Activated CD8-positive, alpha-beta T cell treated with anti-CD3 and anti-CD28 coated beads for 36 hours (primary cell): ENCODE data around the gene MOGAT1. TPM values are rescaled to one million over a fixed set of nuclear protein-coding genes. Genes with fewer than 3 reads are reported as not detected.

Experiments used
- ATAC-seq: fragments of 200-7000 bp; cut with Tn5 transposase; one replicate; pipeline ENCODE4 v1.10.0; 2021; ENCODE audit warnings: mild to moderate bottlenecking, moderate library complexity
- CTCF ChIA-PET: fragments of 350-600 bp; sonication (Branson Sonifier 250); formaldehyde crosslinking; loops from one replicate; lab custom pipeline; 2021; ENCODE audit warnings: antibody characterized with exemption; lab: Charles Lee
- POLR2A ChIA-PET: fragments of 350-600 bp; sonication (Branson Sonifier 250); formaldehyde crosslinking; loops from one replicate; lab custom pipeline; 2021; ENCODE audit warnings: antibody characterized with exemption; lab: Charles Lee
- DNase-seq: peaks from one replicate; pipeline ENCODE4 v3.0.0-alpha.2; 2020
- H3K27ac Mint-ChIP-seq: one replicate; pipeline ENCODE4 v1.8.0; 2021; ENCODE audit warnings: mild to moderate bottlenecking, mixed read lengths
- H3K27me3 Mint-ChIP-seq: one replicate; pipeline ENCODE4 v1.8.0; 2021; ENCODE audit warnings: mixed read lengths
- H3K36me3 Mint-ChIP-seq: one replicate; pipeline ENCODE4 v1.8.0; 2021; ENCODE audit warnings: low read depth, mixed read lengths
- H3K4me1 Mint-ChIP-seq: one replicate; pipeline ENCODE4 v1.8.0; 2021; ENCODE audit warnings: low read depth, mixed read lengths
- H3K4me3 Mint-ChIP-seq: one replicate; pipeline ENCODE4 v1.8.0; 2021; ENCODE audit warnings: mild to moderate bottlenecking, moderate library complexity, mixed read lengths
- H3K9me3 Mint-ChIP-seq: one replicate; pipeline ENCODE4 v1.8.0; 2021; ENCODE audit warnings: mixed read lengths
- CTCF ChIP-seq: fragments of 200-600 bp; IDR thresholded peaks from one replicate; pipeline ENCODE4 v1.8.0; 2022; ENCODE audit warnings: antibody characterized with exemption, mild to moderate bottlenecking
- intact Hi-C: fragments of 100-400 bp; cut with micrococcal nuclease; formaldehyde crosslinking; loops from one replicate; pipeline ENCODE4 v1.10.0; 2022
- total RNA-seq, 2 experiments: library from RNA; stranded (reverse); gene quantifications; one replicate each; pipeline ENCODE4 v1.2.3, GENCODE V29; 2021

The MOGAT1 gene
- total RNA-seq = not detected

GRCh38 chr2:222671259-222672067 lies at the start of gene MOGAT1:
Gene MOGAT1, plus strand, starts transcription at chr2:222671658. Its CDS starts 128 bp downstream, at chr2:222671786.
- ATAC-seq = peak; percentile 45
- no peaks in the 10 kb centered on the region for H3K9me3 Mint-ChIP-seq
- ChIA-PET POLR2A (no interaction called here), CTCF (interaction anchor here (0.8 to 1.7 kb wide), 2 partner anchors 36 to 268 kb away, joined by 3 to 4 read pairs; no protein-coding TSS in a partner anchor)
- intact Hi-C loops = no loop called here
- H3K27ac Mint-ChIP-seq = no peak within 1 kb of the TSS
- H3K4me1 Mint-ChIP-seq = peaks cover 8% of the 10 kb centered on the region
- no peak for DNase-seq
- H3K27me3 Mint-ChIP-seq = peaks cover 52% of the 10 kb centered on the region
- peak within 1 kb of the TSS; percentile 43 for H3K4me3 Mint-ChIP-seq
- no peak for TF ChIP-seq CTCF
- no peaks in the 10 kb centered on the region for H3K36me3 Mint-ChIP-seq

GRCh38 chr2:222621893-222622292 lies 49.6 kb upstream of the MOGAT1 start:
- TF ChIP-seq CTCF = no peak
- ATAC-seq (no peak), DNase-seq (no peak)
- no peaks in the 10 kb centered on the region for H3K9me3 Mint-ChIP-seq
- no peaks in the 10 kb centered on the region for H3K27me3 Mint-ChIP-seq
- H3K4me1 Mint-ChIP-seq = no peaks in the 10 kb centered on the region
- intact Hi-C loops = no loop called here
- POLR2A ChIA-PET = no interaction called here
- CTCF ChIA-PET = no interaction called here
- no peak overlapping the region for H3K4me3 Mint-ChIP-seq
- no peak overlapping the region for H3K27ac Mint-ChIP-seq
- H3K36me3 Mint-ChIP-seq = peaks cover 46% of the 10 kb centered on the region

- no peak for DNase-seq
- no peak for TF ChIP-seq CTCF
- H3K9me3 Mint-ChIP-seq = no peaks in the 10 kb centered on the region
- H3K4me3 Mint-ChIP-seq = no peak overlapping the region
- no peaks in the 10 kb centered on the region for H3K4me1 Mint-ChIP-seq
- no peaks in the 10 kb centered on the region for H3K27me3 Mint-ChIP-seq
- H3K36me3 Mint-ChIP-seq = peaks cover 52% of the 10 kb centered on the region
- CTCF ChIA-PET = interaction anchor here (0.9 to 1.1 kb wide), 2 partner anchors 20 to 316 kb away, joined by 3 read pairs; no protein-coding TSS in a partner anchor
- no peak overlapping the region for H3K27ac Mint-ChIP-seq
- POLR2A ChIA-PET = interaction anchor here (0.7 kb wide), 1 partner anchor 360 kb away, joined by 3 read pairs; no protein-coding TSS in a partner anchor
- intact Hi-C loops = no loop called here
- no peak for ATAC-seq
Observed at GRCh38 chr2:222622910-222623309, 48.5 kb upstream of the MOGAT1 start.

GRCh38 chr2:222623756-222624309 lies 47.6 kb upstream of the MOGAT1 start:
- no peaks in the 10 kb centered on the region for H3K4me1 Mint-ChIP-seq
- TF ChIP-seq CTCF = no peak
- no peaks in the 10 kb centered on the region for H3K9me3 Mint-ChIP-seq
- no peak for DNase-seq
- H3K27ac Mint-ChIP-seq = no peak overlapping the region
- intact Hi-C loops = no loop called here
- CTCF ChIA-PET = interaction anchor here (1.1 to 1.3 kb wide), 2 partner anchors 9 to 316 kb away, joined by 3 read pairs; no protein-coding TSS in a partner anchor
- no peaks in the 10 kb centered on the region for H3K27me3 Mint-ChIP-seq
- H3K36me3 Mint-ChIP-seq = peaks cover 49% of the 10 kb centered on the region
- ATAC-seq = no peak
- H3K4me3 Mint-ChIP-seq = no peak overlapping the region
- POLR2A ChIA-PET = interaction anchor here (0.7 kb wide), 1 partner anchor 122 kb away, joined by 3 read pairs; no protein-coding TSS in a partner anchor
